ENCODE measurements around the gene BLVRA.
"Not testable (repeated sequence)": the region's sequence is repeated elsewhere in the genome, so short reads cannot be mapped to it uniquely, and the experiment has no call there.

DNA sequence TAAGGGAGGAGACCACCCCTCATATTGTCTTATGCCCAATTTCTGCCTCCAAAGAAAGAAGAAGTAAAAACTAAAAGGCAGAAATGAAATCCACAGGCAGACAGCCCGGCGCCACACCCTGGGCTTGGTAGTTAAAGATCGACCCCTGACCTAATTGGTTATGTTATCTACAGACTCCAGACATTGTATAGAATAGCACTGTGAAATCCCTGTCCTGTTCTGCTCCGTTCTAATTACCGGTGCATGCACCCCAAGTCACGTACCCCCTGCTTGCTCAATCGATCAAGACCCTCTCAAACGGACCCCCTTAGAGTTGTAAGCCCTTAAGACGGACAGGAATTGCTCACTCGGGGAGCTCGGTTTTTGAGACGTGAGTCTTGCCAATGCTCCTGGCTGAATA, 66.0 kb downstream of the BLVRA start:
- TF ChIP-seq, protein P1, sequence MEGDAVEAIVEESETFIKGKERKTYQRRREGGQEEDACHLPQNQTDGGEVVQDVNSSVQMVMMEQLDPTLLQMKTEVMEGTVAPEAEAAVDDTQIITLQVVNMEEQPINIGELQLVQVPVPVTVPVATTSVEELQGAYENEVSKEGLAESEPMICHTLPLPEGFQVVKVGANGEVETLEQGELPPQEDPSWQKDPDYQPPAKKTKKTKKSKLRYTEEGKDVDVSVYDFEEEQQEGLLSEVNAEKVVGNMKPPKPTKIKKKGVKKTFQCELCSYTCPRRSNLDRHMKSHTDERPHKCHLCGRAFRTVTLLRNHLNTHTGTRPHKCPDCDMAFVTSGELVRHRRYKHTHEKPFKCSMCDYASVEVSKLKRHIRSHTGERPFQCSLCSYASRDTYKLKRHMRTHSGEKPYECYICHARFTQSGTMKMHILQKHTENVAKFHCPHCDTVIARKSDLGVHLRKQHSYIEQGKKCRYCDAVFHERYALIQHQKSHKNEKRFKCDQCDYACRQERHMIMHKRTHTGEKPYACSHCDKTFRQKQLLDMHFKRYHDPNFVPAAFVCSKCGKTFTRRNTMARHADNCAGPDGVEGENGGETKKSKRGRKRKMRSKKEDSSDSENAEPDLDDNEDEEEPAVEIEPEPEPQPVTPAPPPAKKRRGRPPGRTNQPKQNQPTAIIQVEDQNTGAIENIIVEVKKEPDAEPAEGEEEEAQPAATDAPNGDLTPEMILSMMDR (IDR thresholded peaks at IDR 0.05; ENCODE audit: poor library complexity), result not testable (repeated sequence)
- not testable (repeated sequence) for TF ChIP-seq EZH2phosphoT487 (IDR thresholded peaks at IDR 0.05; ENCODE audit: low read depth, severe bottlenecking, unreplicated experiment)

All from hepatocyte (in vitro differentiated cells).